ENCODE data around the gene PRR14. TPM values are rescaled to one million over a fixed set of nuclear protein-coding genes. Genes with fewer than 3 reads are reported as not detected.

The PRR14 gene
- total and polyA plus RNA-seq, 10 of the 15 experiments (the other 5 are each of a cell fraction or from before 2014, with no cell fraction given) = 2.5 to 66.8 (median 19.2) TPM

DNA sequence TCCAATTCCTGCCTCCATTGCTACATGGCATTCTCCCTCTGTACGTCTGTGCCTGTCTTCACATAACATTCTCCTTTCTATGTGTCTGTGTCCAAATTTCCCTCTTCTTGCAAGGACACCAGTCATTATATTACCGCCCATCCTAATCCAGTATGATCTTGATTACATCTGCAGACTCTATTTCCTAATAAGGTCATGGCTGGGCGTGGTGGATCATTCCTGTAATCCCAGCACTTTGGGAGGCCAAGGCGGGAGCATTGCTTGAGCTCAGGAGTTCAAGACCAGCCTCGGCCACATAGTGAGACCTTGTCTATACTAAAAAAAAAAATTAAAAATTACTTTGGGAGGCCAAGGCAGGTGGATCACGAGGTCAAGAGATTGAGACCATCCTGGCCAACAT lies 5.0 kb upstream of the PRR14 start (continued):
- TF ChIP-seq, protein P1, sequence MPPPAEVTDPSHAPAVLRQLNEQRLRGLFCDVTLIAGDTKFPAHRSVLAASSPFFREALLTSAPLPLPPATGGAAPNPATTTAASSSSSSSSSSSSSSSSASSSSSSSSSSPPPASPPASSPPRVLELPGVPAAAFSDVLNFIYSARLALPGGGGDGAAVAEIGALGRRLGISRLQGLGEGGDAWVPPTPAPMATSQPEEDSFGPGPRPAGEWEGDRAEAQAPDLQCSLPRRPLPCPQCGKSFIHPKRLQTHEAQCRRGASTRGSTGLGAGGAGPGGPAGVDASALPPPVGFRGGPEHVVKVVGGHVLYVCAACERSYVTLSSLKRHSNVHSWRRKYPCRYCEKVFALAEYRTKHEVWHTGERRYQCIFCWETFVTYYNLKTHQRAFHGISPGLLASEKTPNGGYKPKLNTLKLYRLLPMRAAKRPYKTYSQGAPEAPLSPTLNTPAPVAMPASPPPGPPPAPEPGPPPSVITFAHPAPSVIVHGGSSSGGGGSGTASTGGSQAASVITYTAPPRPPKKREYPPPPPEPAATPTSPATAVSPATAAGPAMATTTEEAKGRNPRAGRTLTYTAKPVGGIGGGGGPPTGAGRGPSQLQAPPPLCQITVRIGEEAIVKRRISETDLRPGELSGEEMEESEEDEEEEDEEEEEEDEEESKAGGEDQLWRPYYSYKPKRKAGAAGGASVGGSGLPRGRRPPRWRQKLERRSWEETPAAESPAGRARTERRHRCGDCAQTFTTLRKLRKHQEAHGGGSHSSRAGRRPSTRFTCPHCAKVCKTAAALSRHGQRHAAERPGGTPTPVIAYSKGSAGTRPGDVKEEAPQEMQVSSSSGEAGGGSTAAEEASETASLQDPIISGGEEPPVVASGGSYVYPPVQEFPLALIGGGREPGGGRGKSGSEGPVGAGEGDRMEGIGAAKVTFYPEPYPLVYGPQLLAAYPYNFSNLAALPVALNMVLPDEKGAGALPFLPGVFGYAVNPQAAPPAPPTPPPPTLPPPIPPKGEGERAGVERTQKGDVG (CRISPR knock-in tag; IDR thresholded peaks at IDR 0.05) = no peak
- TF ChIP-seq, protein P2, sequence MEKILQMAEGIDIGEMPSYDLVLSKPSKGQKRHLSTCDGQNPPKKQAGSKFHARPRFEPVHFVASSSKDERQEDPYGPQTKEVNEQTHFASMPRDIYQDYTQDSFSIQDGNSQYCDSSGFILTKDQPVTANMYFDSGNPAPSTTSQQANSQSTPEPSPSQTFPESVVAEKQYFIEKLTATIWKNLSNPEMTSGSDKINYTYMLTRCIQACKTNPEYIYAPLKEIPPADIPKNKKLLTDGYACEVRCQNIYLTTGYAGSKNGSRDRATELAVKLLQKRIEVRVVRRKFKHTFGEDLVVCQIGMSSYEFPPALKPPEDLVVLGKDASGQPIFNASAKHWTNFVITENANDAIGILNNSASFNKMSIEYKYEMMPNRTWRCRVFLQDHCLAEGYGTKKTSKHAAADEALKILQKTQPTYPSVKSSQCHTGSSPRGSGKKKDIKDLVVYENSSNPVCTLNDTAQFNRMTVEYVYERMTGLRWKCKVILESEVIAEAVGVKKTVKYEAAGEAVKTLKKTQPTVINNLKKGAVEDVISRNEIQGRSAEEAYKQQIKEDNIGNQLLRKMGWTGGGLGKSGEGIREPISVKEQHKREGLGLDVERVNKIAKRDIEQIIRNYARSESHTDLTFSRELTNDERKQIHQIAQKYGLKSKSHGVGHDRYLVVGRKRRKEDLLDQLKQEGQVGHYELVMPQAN (conservative IDR thresholded peaks at IDR 0.05) = no peak
- TF ChIP-seq, protein P3, sequence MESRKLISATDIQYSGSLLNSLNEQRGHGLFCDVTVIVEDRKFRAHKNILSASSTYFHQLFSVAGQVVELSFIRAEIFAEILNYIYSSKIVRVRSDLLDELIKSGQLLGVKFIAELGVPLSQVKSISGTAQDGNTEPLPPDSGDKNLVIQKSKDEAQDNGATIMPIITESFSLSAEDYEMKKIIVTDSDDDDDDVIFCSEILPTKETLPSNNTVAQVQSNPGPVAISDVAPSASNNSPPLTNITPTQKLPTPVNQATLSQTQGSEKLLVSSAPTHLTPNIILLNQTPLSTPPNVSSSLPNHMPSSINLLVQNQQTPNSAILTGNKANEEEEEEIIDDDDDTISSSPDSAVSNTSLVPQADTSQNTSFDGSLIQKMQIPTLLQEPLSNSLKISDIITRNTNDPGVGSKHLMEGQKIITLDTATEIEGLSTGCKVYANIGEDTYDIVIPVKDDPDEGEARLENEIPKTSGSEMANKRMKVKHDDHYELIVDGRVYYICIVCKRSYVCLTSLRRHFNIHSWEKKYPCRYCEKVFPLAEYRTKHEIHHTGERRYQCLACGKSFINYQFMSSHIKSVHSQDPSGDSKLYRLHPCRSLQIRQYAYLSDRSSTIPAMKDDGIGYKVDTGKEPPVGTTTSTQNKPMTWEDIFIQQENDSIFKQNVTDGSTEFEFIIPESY (IDR thresholded peaks at IDR 0.05) = no peak
- TF ChIP-seq, protein P4, sequence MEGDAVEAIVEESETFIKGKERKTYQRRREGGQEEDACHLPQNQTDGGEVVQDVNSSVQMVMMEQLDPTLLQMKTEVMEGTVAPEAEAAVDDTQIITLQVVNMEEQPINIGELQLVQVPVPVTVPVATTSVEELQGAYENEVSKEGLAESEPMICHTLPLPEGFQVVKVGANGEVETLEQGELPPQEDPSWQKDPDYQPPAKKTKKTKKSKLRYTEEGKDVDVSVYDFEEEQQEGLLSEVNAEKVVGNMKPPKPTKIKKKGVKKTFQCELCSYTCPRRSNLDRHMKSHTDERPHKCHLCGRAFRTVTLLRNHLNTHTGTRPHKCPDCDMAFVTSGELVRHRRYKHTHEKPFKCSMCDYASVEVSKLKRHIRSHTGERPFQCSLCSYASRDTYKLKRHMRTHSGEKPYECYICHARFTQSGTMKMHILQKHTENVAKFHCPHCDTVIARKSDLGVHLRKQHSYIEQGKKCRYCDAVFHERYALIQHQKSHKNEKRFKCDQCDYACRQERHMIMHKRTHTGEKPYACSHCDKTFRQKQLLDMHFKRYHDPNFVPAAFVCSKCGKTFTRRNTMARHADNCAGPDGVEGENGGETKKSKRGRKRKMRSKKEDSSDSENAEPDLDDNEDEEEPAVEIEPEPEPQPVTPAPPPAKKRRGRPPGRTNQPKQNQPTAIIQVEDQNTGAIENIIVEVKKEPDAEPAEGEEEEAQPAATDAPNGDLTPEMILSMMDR (IDR thresholded peaks at IDR 0.05 in 2 of 3, conservative IDR thresholded peaks at IDR 0.05 in 1 of 3; ENCODE audit: control insufficient read depth in 2 of 3, extremely low read depth in 1 of 3, insufficient read depth in 1 of 3, low read depth in 3 of 3, low read length in 3 of 3) = no peak
- TF ChIP-seq, protein P5, sequence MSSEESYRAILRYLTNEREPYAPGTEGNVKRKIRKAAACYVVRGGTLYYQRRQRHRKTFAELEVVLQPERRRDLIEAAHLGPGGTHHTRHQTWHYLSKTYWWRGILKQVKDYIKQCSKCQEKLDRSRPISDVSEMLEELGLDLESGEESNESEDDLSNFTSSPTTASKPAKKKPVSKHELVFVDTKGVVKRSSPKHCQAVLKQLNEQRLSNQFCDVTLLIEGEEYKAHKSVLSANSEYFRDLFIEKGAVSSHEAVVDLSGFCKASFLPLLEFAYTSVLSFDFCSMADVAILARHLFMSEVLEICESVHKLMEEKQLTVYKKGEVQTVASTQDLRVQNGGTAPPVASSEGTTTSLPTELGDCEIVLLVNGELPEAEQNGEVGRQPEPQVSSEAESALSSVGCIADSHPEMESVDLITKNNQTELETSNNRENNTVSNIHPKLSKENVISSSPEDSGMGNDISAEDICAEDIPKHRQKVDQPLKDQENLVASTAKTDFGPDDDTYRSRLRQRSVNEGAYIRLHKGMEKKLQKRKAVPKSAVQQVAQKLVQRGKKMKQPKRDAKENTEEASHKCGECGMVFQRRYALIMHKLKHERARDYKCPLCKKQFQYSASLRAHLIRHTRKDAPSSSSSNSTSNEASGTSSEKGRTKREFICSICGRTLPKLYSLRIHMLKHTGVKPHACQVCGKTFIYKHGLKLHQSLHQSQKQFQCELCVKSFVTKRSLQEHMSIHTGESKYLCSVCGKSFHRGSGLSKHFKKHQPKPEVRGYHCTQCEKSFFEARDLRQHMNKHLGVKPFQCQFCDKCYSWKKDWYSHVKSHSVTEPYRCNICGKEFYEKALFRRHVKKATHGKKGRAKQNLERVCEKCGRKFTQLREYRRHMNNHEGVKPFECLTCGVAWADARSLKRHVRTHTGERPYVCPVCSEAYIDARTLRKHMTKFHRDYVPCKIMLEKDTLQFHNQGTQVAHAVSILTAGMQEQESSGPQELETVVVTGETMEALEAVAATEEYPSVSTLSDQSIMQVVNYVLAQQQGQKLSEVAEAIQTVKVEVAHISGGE (CRISPR knock-in tag; IDR thresholded peaks at IDR 0.05) = no peak
